Raji (cell line): ENCODE measurements around the gene NAV2.

Experiments used
- POLR2A ChIP-seq: IDR thresholded peaks from 2 replicates; pipeline ENCODE4 v1.6.1; 2011; ENCODE audit warnings: low read depth, low read length, control low read depth; ENCODE audit not compliant: insufficient read depth

NAV2 gene

DNA sequence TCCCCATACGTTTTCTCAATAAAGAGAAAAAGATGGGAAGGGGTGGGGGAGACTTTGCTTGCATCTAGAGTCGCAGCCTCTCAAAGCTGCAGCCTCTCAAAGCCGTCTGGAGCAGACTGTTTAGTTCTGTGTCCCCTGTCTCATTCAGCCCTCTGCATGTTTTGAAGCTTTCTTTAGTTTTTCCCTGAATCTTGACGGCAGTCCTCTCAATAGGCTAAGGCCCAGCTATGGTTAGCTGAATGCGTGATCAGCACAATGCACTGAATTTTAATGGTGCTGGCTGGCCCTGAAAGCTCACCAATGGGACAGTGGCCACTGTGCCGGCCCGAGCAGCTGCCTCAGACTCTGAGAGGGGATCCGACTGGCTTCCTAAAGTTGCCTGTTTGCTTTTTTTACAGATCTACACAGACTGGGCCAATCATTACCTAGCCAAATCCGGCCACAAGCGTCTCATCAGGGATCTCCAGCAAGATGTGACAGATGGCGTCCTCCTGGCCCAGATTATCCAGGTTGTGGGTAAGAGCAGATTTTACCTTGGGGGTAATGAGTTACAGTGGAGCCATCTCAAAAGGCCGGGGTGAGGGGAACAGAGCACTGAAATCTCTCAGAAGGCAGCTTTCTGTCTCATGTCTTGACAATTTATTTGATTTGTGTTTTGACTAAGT is 119.6 kb downstream of the NAV2 start:
- no peak for TF ChIP-seq POLR2A

DNA sequence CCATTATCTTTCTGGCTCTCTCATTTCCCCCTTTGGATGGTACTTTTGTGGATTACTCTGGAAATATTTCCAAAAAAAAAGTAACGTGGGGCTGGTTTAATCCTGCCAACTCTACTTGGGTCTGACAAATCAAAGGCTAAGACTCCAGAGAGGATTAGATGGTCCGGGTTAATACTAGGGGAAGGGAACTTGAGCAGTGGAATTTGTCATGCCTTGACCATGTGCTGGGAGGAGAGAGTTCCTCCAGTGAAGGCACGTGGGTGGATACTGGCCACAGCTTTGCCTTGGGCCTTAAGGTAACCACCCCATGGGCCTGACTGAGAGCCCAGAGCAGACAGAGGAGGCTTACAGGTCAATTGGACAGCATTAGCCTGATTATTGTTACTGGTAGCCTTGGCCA is 120.3 kb downstream of the NAV2 start:
- no peak for TF ChIP-seq POLR2A

DNA sequence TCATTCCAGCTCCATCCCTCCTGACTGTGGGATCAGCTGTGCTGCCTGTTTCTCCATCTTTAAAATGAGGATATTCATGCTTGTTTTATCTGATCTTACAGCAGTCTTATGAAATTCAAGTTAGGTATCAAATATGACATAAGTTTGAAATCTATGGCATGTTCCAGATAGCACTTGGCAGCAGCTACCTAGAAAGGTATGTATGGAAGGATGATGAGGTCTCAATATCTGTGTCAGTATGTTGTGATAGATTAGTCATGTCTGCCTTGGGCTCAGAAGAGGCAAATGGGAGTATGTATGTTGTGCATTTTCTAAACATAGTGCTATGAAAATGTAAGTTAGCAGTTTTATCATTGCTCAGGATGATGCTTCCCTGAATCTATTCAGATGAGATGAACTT is 122.1 kb downstream of the NAV2 start:
- TF ChIP-seq POLR2A, result no peak

DNA sequence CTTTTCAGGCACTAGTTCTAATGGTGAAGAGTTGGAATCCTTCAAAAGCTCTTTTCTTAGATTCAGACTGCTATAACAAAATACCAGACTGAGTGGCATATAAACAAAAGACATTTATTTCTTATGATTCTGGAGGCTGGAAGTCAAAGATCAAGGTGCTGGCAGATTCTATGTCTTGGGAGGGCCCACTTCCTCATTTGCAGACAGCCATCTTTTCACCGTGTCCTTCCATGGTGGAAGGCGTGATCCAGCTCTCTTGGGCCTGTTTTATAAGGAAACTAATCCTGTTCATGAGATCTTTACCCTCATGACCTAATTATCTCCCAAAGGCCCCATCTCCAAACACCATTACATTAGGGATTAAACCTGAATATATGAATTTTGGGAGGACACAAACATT is 124.0 kb downstream of the NAV2 start:
- no peak for TF ChIP-seq POLR2A

DNA sequence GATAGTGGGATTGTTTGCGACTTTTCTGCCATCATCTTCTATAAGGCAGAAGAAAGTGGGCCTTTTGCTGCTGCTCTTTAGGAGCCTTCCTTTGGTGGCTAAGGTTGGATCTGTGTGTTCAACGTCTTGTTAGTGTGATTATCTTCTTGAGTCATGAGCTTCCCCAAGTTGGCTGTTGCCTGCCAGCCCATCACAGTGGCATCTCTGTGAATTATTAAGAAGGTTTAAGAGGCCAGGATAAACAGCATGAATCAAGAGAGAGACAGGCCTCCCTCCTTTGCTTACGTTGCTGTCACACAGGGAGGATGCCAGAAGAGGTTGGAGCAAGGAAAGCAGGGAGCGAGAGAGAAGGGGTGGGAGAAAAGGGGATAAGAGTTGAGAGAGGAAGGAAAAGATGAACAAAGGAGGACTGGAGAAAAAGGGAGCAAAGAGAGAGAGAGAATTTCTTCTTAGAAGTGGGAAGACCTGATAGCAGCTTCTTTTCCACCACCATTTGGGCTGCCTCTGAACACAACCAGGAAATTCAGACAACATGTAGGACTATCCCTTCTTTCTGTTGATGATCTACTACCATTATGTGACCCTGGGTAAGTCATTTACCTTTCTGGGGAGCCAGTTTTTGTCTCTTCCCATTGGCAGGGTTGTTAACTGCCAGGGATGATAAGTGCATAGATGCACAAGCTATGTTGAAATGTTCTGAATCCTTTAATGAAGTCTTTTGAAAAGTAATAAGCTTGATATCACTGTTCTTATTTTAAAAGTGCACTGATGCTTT is 126.5 kb downstream of the NAV2 start:
- no peak for TF ChIP-seq POLR2A

DNA sequence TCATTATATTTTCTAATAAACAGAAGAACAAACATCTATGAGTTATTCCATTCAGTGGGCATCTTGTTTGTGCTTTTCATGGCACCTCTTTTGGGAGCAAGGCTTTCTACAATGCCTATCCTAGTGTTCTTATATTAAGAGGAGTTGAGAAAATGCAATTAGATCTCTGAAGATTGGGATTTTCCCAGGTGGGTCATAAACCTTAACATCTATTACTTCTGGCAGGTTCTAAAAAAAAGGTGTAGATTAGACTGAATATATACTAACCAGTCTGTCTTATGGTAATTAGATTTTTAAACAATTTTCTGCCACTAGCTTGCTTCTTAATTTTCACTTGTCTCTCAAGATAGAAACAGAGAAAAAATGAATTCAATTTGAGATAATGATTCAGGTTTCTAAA is 128.3 kb downstream of the NAV2 start:
- TF ChIP-seq POLR2A, result no peak

DNA sequence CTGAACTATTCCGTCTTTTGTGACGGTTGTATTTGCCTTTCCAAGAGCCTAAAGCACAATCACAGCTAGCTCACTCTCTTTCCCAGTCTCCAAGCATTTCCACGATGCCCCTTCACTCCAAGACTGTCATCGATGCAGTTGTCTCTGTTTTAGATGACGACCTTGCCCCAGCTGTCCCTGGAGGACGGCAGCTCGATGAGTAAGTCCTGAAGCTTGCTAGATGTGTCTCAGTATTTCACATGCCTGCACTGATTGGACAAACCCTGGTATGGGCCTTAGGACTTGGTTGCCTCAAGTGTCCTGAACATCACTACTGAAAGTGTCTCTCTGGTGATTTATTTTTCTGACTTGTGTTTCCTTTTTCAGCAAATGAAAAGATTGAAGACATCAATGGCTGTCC is 129.9 kb downstream of the NAV2 start:
- TF ChIP-seq POLR2A, result no peak

DNA sequence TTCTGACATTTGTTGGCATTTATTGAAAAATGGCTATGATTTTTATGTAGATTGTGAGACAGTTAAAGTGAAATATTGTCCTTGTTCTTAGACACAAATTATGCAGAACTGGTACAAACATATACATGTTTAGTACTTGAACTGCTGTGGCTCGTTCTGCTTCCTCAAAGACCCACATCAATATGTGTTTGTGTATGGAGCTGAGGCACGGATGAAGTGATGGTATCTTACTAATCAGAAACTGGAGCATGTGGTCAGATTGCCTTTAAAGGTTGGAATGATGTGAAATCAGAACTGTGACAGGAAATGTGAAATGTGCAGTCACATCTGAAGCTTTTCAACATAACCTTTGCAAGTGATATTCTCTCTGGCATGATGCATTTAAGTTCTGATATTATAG is 130.4 kb downstream of the NAV2 start:
- no peak for TF ChIP-seq POLR2A

DNA sequence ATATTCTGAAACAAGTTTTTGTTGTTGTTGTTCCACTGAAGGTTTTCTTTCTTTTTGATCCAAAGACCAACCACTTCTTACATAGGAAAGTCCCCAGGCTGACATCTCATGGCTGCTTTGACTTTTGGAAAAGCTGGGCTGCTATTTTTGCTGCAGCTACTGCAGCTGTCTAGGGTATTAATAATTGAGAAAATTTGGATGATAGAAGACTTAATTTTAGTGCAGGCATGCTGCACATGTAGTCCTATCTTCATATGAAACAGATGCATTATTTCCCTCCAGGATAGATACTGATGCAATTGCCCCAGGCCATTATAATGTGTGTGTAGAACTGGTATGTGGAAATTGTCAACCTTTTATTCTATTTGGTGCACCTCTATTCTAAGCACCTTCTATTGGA is 131.4 kb downstream of the NAV2 start:
- TF ChIP-seq POLR2A, result no peak

DNA sequence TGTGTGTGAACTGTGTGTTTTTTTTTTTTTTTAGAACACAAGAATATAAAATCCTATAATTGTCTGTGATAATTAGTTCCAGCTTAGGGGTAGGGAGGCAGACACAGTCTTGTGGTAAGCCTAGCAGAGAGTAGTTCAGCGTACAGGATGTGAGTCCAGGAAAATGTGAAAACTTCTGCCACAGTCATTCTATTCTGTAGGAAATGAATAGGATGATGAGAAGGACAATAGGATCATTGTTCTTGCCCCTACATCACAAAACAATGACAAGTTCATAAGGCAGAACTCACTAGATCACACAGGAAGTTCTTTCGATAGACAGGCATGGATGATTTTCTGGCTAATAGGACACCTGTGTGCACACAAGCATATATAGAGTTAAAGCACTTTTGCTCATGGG is 132.2 kb downstream of the NAV2 start:
- no peak for TF ChIP-seq POLR2A

DNA sequence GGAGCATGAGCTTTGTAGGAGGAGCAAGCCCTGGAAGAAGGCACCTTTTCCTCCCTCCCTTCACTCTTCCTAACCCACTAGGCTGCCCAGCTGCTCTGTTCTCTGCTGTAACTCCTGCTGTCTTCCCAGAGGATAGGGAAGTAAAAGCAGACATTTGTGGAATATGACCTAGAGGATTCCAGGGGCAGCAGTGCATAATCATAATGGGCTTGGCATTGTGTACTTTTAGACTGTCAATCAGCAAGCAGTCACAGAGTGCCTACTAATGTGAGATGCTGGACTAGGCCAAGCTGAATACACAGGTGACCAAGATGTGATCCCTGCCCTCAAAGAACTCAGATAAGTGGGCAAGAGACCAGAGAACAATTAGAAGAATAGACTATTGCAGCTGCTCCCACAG is 133.0 kb downstream of the NAV2 start:
- no peak for TF ChIP-seq POLR2A

DNA sequence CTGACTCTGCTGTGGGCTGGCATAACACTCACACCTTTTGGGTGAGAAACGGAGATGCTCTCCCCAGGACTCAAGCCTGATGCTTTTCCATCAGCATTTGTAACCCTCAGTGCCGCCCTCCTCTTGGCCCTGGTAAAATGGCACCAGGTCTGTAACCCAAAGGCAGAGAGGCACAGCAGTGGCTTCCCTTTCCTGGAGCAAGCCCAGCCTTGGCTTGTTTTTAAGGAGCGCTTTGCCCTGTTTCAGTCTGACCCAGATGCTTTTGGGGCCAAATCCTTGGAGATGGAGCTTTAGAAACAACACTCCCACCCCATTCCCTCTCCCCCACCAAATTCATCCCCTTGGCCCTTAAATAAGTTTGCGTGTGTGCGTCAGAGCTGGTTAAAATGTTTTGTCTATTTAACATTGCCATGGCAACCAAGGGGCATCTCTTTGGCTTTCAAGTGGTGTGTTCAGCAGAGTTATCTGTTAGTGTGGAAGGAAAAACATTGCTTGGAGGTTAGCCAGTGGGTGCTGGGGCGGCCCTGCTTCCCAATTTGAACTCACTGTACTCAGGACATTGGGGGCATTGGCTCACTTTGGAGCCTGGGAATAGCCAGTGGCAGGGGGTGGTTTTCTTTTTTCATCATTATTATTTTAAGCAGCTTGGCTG is 134.1 kb downstream of the NAV2 start:
- TF ChIP-seq POLR2A, result no peak

DNA sequence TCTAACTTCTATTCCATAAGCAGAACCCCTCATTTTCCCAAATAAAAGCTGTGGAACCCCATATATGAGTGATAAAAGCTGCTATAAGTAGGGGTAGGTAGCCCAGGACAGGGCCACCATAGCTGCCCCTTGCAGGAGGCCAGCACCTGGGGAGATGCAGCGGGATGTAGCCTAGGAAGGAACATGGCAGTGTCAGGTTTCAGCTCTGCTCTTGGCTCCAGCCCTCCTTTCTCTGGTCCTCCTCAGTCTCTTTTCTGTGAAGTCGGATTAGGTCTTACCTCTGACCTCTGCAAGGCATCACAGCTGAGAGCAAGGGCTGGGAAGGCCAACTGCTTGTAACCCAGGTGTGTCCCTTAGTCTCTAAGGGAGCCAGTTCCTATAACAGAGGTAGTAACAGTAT is 135.6 kb downstream of the NAV2 start:
- TF ChIP-seq POLR2A, result no peak

DNA sequence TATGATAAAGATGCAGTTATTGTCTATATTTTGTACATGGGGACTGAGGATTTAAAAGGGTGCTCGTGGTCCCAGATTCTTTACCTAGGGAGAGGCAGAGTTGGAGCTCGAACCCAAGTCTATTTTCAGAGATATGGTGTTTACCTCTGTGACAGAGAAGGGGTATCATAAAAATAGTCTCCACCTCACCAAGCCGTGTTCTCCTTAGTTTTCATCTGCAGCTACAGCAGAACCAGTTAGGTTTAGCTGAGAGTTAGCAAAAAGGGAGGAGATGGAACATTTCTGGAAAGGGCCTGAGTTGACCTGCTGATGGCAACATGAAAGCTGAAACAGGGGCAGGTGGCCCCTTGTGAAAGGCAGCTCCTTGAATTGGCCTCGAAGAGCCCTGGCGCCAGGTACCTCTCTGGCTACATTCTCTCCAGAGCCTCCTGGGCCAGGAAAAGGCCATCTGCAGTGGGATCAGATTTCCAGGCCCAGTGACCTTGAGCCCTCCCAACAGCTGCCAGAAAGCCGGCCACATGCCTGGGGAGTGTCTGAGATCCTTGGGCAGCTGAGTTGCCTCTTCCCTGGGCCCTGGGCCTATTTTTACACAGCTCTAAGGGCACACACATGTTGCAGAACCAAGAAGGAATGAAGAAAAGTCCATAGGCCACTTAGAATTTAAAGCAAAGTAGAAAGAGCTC is 136.6 kb downstream of the NAV2 start:
- TF ChIP-seq POLR2A, result no peak

DNA sequence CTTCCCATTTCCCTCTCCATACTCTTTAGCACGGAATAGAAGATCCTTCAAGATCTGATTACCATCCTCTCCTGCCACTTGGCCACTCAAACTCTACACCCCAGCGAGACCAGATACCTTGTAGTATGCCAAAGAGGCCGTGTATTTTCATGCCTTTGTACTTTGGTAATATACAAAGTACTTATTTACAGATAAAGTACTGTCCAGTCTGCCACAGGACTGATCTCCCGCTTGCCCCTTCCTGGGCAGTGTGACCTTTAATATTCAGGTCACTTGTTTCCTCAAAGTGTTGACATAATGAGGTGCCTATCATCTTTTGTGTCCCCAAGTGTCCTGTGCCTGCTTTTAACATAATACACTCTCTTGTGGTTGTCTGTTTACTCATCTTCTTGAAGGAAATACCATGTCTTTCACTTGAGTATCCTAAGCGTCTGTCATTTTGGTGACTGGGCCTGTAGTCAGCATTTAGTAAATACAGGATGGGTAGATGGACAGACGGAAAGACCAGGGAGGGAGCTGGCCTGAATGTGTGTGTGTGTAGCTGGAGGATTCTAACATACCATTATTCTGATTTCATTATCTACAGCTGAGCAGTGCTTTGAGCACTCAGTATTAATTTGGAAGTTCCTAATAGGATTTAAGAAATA is 137.4 kb downstream of the NAV2 start:
- no peak for TF ChIP-seq POLR2A
